CD4-positive, alpha-beta T cell (primary cell): ENCODE results near the gene STUB1. TPM values are rescaled to one million over a fixed set of nuclear protein-coding genes. Genes with fewer than 3 reads are reported as not detected.
A peak's percentile ranks its signal among the peaks of the same experiment; 100 is the strongest.

Source experiments
- ATAC-seq: fragments of 200-7000 bp; cut with Tn5 transposase; one replicate; pipeline ENCODE4 v1.10.0; 2022; ENCODE audit warnings: mild to moderate bottlenecking; ENCODE audit not compliant: poor library complexity
- CTCF ChIA-PET: fragments of 350-600 bp; sonication (Branson Sonifier 250); formaldehyde crosslinking; loops from one replicate; lab custom pipeline; 2021; ENCODE audit warnings: antibody characterized with exemption, inconsistent platforms; lab: Charles Lee
- POLR2A ChIA-PET: fragments of 350-600 bp; sonication (Branson Sonifier 250); formaldehyde crosslinking; loops from one replicate; lab custom pipeline; 2021; ENCODE audit warnings: antibody characterized with exemption, inconsistent platforms; lab: Charles Lee
- DNase-seq, 14 experiments: peaks; one replicate each; pipeline ENCODE4 v3.0.0-alpha.2; 2013 to 2020; ENCODE audit warnings: mixed read lengths in 2 of 14
- H3K27ac ChIP-seq, 2 donors: one replicate each; pipeline versions ENCODE4 v1.5.1 to v1.7.0; 2013; ENCODE audit warnings: low read length in 2 of 2, low read depth in 1 of 2, mild to moderate bottlenecking in 1 of 2
- H3K27me3 ChIP-seq, 2 experiments: 1 replicate in 1 of 2; 2 replicates in 1 of 2; pipeline versions ENCODE4 v1.6.1 to v1.7.0; 2013; ENCODE audit warnings: low read length in 2 of 2, control low read depth in 1 of 2, mild to moderate bottlenecking in 1 of 2, moderate library complexity in 1 of 2; ENCODE audit not compliant: insufficient read depth in 2 of 2, control insufficient read depth in 1 of 2
- H3K36me3 ChIP-seq: one replicate; pipeline ENCODE4 v1.6.1; 2013; ENCODE audit warnings: low read length, control low read depth; ENCODE audit not compliant: insufficient read depth
- H3K4me1 ChIP-seq: one replicate; pipeline ENCODE4 v1.6.1; 2013; ENCODE audit warnings: low read length, control low read depth; ENCODE audit not compliant: insufficient read depth
- H3K4me3 ChIP-seq: one replicate; pipeline ENCODE4 v1.5.1; 2013; ENCODE audit warnings: mild to moderate bottlenecking, low read length, moderate library complexity
- H3K9me3 ChIP-seq, 2 experiments: 1 replicate in 1 of 2; 2 replicates in 1 of 2; pipeline versions ENCODE4 v1.6.1 to v1.7.0; 2013; ENCODE audit warnings: low read length in 2 of 2, mild to moderate bottlenecking in 2 of 2, control low read depth in 1 of 2, moderate library complexity in 1 of 2; ENCODE audit not compliant: control insufficient read depth in 1 of 2, insufficient read depth in 1 of 2
- H3K27ac Mint-ChIP-seq: one replicate; pipeline ENCODE4 v1.8.0; 2020; ENCODE audit warnings: mixed read lengths
- H3K27me3 Mint-ChIP-seq: one replicate; pipeline ENCODE4 v1.8.0; 2021; ENCODE audit warnings: mixed read lengths
- H3K36me3 Mint-ChIP-seq: one replicate; pipeline ENCODE4 v1.8.0; 2021; ENCODE audit warnings: low read depth, mixed read lengths
- H3K4me1 Mint-ChIP-seq: one replicate; pipeline ENCODE4 v1.8.0; 2021; ENCODE audit warnings: low read depth, mixed read lengths
- H3K4me3 Mint-ChIP-seq: one replicate; pipeline ENCODE4 v1.8.0; 2020; ENCODE audit warnings: mild to moderate bottlenecking, mixed read lengths
- H3K9me3 Mint-ChIP-seq: one replicate; pipeline ENCODE4 v1.8.0; 2020; ENCODE audit warnings: mixed read lengths
- intact Hi-C, 2 experiments: fragments of 100-400 bp; cut with DNase I in 1 of 2; cut with micrococcal nuclease in 1 of 2; formaldehyde crosslinking; loops; one replicate each; pipeline versions ENCODE4 v1.15.1 to v1.9.0; 2023 to 2025; cut with DNase I, micrococcal nuclease
- total RNA-seq, 174 experiments: library from RNA in 2 of 174; stranded (reverse) in 2 of 174; gene quantifications; one replicate each; pipeline ENCODE4 v1.2.3 and lab custom pipeline; 2021 to 2026
- TF ChIP-seq, protein P1 (sequence below): fragments of 200-600 bp; IDR thresholded peaks from one replicate; pipeline ENCODE4 v1.8.0; 2022; ENCODE audit warnings: antibody characterized with exemption, mild to moderate bottlenecking

Gene STUB1
- total RNA-seq, 2 experiments from 2014 or later = 46.9 to 53.9 TPM

DNA sequence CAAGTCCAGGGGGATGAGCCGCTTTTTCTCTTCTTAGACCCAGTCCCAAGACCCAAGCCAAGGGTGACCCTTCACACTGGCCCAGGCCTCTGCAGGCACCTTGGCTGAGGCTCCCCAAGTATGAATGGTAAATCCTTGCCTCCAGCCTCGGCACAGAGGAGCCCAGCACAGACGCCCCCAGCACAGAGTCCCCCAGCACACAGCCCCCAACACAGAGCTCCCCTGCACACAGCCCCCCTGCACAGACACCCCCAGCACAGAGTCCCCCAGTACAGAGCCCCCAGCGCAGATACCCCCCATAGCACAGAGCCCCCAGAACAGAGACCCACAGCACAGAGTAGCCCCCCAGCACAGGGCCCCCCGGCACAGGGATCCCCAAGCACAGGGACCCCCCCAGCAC is 39.6 kb upstream of the STUB1 start:
- ChIA-PET CTCF (no interaction called here), POLR2A (no interaction called here)
- DNase-seq (no peak), ATAC-seq (no peak)
- intact Hi-C loops = no loop called here
- Mint-ChIP-seq H3K4me3 (peak overlapping the region; percentile 51), H3K36me3 (peaks cover 9% of the 10 kb centered on the region), H3K27me3 (peaks cover 6% of the 10 kb centered on the region), H3K27ac (no peak overlapping the region), H3K4me1 (peaks cover 8% of the 10 kb centered on the region), H3K9me3 (no peaks in the 10 kb centered on the region)
- H3K36me3 ChIP-seq = no peaks in the 10 kb centered on the region
- H3K27ac ChIP-seq = no peak overlapping the region
- no peak overlapping the region for H3K4me3 ChIP-seq
- H3K27me3 ChIP-seq = no peaks in the 10 kb centered on the region
- TF ChIP-seq, protein P1, sequence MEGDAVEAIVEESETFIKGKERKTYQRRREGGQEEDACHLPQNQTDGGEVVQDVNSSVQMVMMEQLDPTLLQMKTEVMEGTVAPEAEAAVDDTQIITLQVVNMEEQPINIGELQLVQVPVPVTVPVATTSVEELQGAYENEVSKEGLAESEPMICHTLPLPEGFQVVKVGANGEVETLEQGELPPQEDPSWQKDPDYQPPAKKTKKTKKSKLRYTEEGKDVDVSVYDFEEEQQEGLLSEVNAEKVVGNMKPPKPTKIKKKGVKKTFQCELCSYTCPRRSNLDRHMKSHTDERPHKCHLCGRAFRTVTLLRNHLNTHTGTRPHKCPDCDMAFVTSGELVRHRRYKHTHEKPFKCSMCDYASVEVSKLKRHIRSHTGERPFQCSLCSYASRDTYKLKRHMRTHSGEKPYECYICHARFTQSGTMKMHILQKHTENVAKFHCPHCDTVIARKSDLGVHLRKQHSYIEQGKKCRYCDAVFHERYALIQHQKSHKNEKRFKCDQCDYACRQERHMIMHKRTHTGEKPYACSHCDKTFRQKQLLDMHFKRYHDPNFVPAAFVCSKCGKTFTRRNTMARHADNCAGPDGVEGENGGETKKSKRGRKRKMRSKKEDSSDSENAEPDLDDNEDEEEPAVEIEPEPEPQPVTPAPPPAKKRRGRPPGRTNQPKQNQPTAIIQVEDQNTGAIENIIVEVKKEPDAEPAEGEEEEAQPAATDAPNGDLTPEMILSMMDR = no peak
- H3K9me3 ChIP-seq = peaks cover 0 to 10% of the 10 kb centered on the region in 2 experiments
- H3K4me1 ChIP-seq = peaks cover 36% of the 10 kb centered on the region

DNA sequence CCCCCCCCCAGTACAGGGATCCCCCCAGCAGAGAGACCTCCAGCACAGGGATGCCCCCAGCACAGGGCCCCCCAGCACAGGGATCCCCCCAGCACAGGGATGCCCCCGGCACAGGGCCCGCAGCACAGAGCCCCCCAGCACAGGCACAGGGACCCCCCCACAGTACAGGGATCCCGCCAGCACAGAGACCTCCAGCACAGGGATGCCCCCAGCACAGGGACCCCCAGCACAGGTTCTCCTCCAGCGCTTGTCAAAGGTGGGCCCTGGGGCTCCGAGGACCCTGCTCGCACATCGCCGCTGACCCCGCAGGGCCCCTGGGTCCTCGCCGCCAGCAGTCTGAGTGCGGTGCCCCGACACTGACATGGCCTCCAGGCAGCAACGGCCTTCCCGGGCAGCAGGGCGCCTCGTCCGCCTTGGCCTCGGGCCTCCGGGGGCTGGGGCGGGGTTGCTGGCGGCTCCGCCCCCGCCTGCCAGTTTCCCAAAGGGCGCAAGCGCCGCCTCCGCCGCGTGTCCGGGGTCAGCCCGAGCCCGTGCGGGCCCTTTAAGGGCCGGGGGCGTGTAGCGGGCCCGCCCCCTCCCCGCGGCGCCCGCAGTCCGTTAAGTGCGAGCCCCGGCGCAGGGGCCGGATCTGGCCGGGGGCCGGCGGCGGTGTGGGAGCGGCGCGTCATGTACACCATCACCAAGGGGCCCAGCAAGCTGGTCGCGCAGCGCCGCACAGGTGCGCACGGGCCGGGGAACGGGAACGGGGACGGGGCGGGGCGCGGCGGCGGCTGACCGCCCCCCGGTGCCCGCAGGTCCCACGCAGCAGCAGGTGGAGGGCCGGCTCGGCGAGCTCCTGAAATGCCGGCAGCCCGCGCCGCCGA is 38.7 kb upstream of the STUB1 start, which contains the start of gene MCRIP2:
Gene MCRIP2 (plus strand): TSS at position 503 of the 863 bp plus-strand sequence. CDS start 164 bp downstream, at position 667.
- TF ChIP-seq, protein P1 = no peak

DNA sequence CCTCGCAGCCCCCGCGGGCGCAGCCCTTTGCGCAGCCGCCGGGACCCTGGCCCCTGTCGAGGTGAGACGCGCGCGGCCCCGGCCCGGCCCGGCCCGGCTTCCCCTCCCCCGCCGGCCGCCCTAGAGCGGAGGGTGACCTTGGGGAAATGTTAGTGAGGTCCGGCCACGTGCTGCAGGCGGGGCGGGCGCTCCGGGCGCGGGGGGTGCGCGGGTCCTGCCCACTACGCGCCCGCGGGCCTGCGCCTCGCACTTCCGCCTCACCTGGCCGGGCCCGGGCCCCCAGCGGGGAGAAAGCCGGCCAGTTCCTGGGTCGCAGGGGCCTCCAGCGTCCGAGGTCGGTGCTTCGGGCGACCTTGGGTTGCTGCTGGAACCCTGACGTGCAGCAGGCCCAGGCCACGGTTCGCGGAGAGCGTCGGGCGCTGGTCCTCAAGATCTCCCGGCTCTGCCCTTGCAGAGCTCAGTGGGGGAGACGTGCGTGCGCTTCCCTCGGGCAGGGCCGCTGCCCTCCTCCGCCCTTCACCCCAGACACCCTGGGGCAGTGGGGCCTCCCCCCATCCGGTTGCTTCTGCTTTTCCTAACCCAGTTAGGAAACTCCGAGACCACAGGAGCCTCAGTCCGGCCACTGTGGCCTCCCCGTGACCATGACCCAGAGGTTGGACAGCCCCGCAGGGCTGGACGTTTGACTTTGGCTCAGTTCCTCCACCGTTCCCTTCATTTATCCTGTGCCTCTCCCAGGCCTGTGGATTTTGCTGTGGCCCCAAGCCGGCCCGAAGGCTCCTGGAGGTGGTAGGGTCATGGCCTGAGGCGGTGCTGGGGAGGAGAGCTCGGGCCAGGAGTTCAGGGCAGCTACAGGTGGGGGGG is 37.8 kb upstream of the STUB1 start:
- peak in 4 of 14 experiments; percentile 27 to 73 (median 54) for DNase-seq
- ChIA-PET POLR2A (interaction anchor here (1.0 kb wide), 2 partner anchors 25 to 53 kb away, joined by 3 to 4 read pairs; no protein-coding TSS in a partner anchor), CTCF (no interaction called here)
- TF ChIP-seq, protein P1 = no peak
- Histone ChIP-seq H3K27ac (no peak overlapping the region), H3K4me1 (peaks cover 29% of the 10 kb centered on the region), H3K36me3 (no peaks in the 10 kb centered on the region), H3K4me3 (peak overlapping the region; percentile 54), H3K9me3 (peaks cover 0 to 7% of the 10 kb centered on the region in 2 experiments), H3K27me3 (no peaks in the 10 kb centered on the region)
- ATAC-seq = peak; percentile 28
- peak overlapping the region; percentile 73 for H3K4me3 Mint-ChIP-seq
- intact Hi-C loops = no loop called here
- H3K27me3 Mint-ChIP-seq = no peaks in the 10 kb centered on the region
- no peak overlapping the region for H3K27ac Mint-ChIP-seq
- H3K36me3 Mint-ChIP-seq = no peaks in the 10 kb centered on the region
- no peaks in the 10 kb centered on the region for H3K9me3 Mint-ChIP-seq
- no peaks in the 10 kb centered on the region for H3K4me1 Mint-ChIP-seq

More for the DNA sequence above, 38.7 kb upstream of the STUB1 start, which contains the start of gene MCRIP2:
- intact Hi-C loops = no loop called here
- Mint-ChIP-seq H3K9me3 (no peaks in the 10 kb centered on the region), H3K4me3 (peak within 1 kb of the TSS; percentile 73), H3K27ac (no peak within 1 kb of the TSS), H3K4me1 (peaks cover 4% of the 10 kb centered on the region), H3K36me3 (peaks cover 3% of the 10 kb centered on the region), H3K27me3 (peaks cover 3% of the 10 kb centered on the region)
- ChIA-PET POLR2A (interaction anchor here (1.0 kb wide), 2 partner anchors 26 to 54 kb away, joined by 3 to 4 read pairs; no protein-coding TSS in a partner anchor), CTCF (no interaction called here)
- DNase-seq (peak in 11 of 14 experiments; percentile 23 to 75 (median 54)), ATAC-seq (peak; percentile 16)
- Histone ChIP-seq H3K36me3 (no peaks in the 10 kb centered on the region), H3K4me3 (peak within 1 kb of the TSS; percentile 54), H3K27ac (no peak within 1 kb of the TSS), H3K27me3 (no peaks in the 10 kb centered on the region), H3K4me1 (peaks cover 32% of the 10 kb centered on the region), H3K9me3 (peaks cover 0 to 10% of the 10 kb centered on the region in 2 experiments)
